OCI-LY7 (cell line): Measurements from ENCODE around the gene GALNT2. TPM values are rescaled to one million over a fixed set of nuclear protein-coding genes. Genes with fewer than 3 reads are reported as not detected.

Source experiments
- BruUV-seq: library from RNA; stranded (reverse); fragments of 400-500 nt; replicated peaks from 2 replicates; lab custom pipeline; 2021; lab: Mats Ljungman, UMichigan
- CTCF ChIA-PET: fragments of 300-600 bp; sonication (Branson Sonifier 250); formaldehyde crosslinking; loops from one replicate; lab custom pipeline; 2022; ENCODE audit warnings: antibody characterized with exemption; ENCODE audit not compliant: unreplicated experiment; lab: Charles Lee
- POLR2A ChIA-PET: fragments of 300-600 bp; sonication (Branson Sonifier 250); formaldehyde crosslinking; loops from one replicate; lab custom pipeline; 2022; ENCODE audit warnings: antibody characterized with exemption; lab: Charles Lee
- DNase-seq: peaks from one replicate; pipeline ENCODE4 v3.0.0-alpha.2; 2015; ENCODE audit warnings: low spot score
- H2AFZ ChIP-seq: fragments of 200-600 bp; sonication (generic), shearing (Covaris generic); 2 replicates; pipeline ENCODE4 v1.6.1; 2014; ENCODE audit warnings: mild to moderate bottlenecking, antibody characterized with exemption, low read length, moderate library complexity
- H3K27ac ChIP-seq: fragments of 200-600 bp; sonication (generic); 2 replicates; pipeline ENCODE4 v1.5.1; 2014; ENCODE audit warnings: mixed run types, low read depth, mild to moderate bottlenecking, moderate library complexity, low read length, inconsistent platforms; ENCODE audit not compliant: poor library complexity, severe bottlenecking
- H3K36me3 ChIP-seq: fragments of 200-600 bp; sonication (generic); 2 replicates; pipeline ENCODE4 v1.6.1; 2014; ENCODE audit warnings: mild to moderate bottlenecking, antibody characterized with exemption, low read length, moderate library complexity, mixed read lengths; ENCODE audit not compliant: insufficient read depth
- H3K4me1 ChIP-seq: fragments of 200-600 bp; sonication (generic); 2 replicates; pipeline ENCODE4 v1.5.1; 2014; ENCODE audit warnings: mild to moderate bottlenecking, low read length; ENCODE audit not compliant: insufficient read depth, poor library complexity, severe bottlenecking
- H3K4me2 ChIP-seq: fragments of 200-600 bp; sonication (generic); 2 replicates; pipeline ENCODE4 v1.6.1; 2014; ENCODE audit warnings: mild to moderate bottlenecking, low read length
- H3K4me3 ChIP-seq: fragments of 200-600 bp; sonication (generic); 2 replicates; pipeline ENCODE4 v1.5.1; 2014; ENCODE audit warnings: mild to moderate bottlenecking, low read depth, low read length; ENCODE audit not compliant: poor library complexity, severe bottlenecking
- H3K79me2 ChIP-seq: fragments of 200-600 bp; sonication (generic); 2 replicates; pipeline ENCODE4 v1.6.1; 2016; ENCODE audit warnings: low read depth, mild to moderate bottlenecking, low read length, moderate library complexity, mixed read lengths; ENCODE audit not compliant: insufficient read depth
- H3K9me2 ChIP-seq: fragments of 200-600 bp; sonication (generic); 2 replicates; pipeline ENCODE4 v1.6.1; 2016; ENCODE audit warnings: mild to moderate bottlenecking, low read length, mixed read lengths; ENCODE audit not compliant: insufficient read depth
- H3K9me3 ChIP-seq: fragments of 200-600 bp; sonication (generic); 2 replicates; pipeline ENCODE4 v1.6.1; 2014; ENCODE audit warnings: mild to moderate bottlenecking, mixed run types, low read length, mixed read lengths
- H4K20me1 ChIP-seq: fragments of 200-600 bp; sonication (generic); 2 replicates; pipeline ENCODE4 v1.6.1; 2014; ENCODE audit warnings: mild to moderate bottlenecking, antibody characterized with exemption, low read length, moderate library complexity, mixed read lengths; ENCODE audit not compliant: insufficient read depth
- EZH2phosphoT487 ChIP-seq: fragments of 200-600 bp; sonication (generic); IDR thresholded peaks from 2 replicates; pipeline ENCODE4 v1.6.1; 2018; ENCODE audit warnings: low read depth, borderline replicate concordance, mild to moderate bottlenecking, mixed run types, antibody characterized with exemption, low read length, moderate library complexity, mixed read lengths
- intact Hi-C: fragments of 100-400 bp; cut with micrococcal nuclease; formaldehyde crosslinking; loops from one replicate; pipeline ENCODE4 v1.10.0; 2022; ENCODE audit not compliant: unreplicated experiment
- total RNA-seq, 2 experiments: library from RNA; depleted of rRNA in 1 of 2; stranded (reverse); fragments of >200 nt in 1 of 2; shearing (Covaris generic) in 1 of 2; gene quantifications; 2 replicates each; pipeline ENCODE4 v1.2.3, GENCODE V29; 2014 to 2022
- TF ChIP-seq, protein P1 (sequence below): fragments of 200-600 bp; sonication (generic); conservative IDR thresholded peaks from 2 replicates; pipeline ENCODE4 v1.5.1; 2014; ENCODE audit warnings: mild to moderate bottlenecking, antibody characterized with exemption, low read length, moderate library complexity, mixed read lengths

The GALNT2 gene
- total RNA-seq, 2 experiments from 2014 or later = 29.9 to 67.3 TPM

DNA sequence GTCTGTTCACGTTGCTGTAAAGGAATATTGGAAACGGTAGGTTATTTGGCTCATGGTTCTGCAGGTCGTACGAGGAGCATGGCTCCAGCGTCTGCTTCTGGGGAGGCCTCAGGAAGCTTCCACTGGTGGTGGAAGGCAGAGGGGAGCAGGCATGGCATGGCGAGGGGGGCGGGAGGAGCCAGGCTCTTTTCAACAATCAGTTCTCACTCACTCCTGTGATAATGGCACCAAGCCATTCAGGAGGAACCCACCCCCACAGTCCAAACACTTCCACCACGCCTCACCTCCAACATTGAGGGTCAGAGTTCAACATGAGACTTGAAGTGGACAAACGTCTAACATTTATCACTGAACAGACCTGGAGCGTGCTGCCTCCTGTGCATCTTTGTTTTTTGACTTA lies 217.9 kb downstream of the GALNT2 start:
- ChIA-PET CTCF (no interaction called here), POLR2A (no interaction called here)
- no peaks in the 10 kb centered on the region for H3K9me2 ChIP-seq
- DNase-seq = no peak
- TF ChIP-seq, protein P1, sequence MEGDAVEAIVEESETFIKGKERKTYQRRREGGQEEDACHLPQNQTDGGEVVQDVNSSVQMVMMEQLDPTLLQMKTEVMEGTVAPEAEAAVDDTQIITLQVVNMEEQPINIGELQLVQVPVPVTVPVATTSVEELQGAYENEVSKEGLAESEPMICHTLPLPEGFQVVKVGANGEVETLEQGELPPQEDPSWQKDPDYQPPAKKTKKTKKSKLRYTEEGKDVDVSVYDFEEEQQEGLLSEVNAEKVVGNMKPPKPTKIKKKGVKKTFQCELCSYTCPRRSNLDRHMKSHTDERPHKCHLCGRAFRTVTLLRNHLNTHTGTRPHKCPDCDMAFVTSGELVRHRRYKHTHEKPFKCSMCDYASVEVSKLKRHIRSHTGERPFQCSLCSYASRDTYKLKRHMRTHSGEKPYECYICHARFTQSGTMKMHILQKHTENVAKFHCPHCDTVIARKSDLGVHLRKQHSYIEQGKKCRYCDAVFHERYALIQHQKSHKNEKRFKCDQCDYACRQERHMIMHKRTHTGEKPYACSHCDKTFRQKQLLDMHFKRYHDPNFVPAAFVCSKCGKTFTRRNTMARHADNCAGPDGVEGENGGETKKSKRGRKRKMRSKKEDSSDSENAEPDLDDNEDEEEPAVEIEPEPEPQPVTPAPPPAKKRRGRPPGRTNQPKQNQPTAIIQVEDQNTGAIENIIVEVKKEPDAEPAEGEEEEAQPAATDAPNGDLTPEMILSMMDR = no peak
- no peak for TF ChIP-seq EZH2phosphoT487
- H3K79me2 ChIP-seq = no peaks in the 10 kb centered on the region
- no peaks in the 10 kb centered on the region for H3K9me3 ChIP-seq
- no peak overlapping the region for H3K4me2 ChIP-seq
- H3K4me3 ChIP-seq = no peak overlapping the region
- H3K27ac ChIP-seq = no peak overlapping the region
- H2AFZ ChIP-seq = no peak overlapping the region
- H3K36me3 ChIP-seq = peaks cover 4% of the 10 kb centered on the region; the same call in 1 of the 2 replicates
- BruUV-seq = no TSS peak
- peaks cover 13% of the 10 kb centered on the region for H3K4me1 ChIP-seq
- no peaks in the 10 kb centered on the region for H4K20me1 ChIP-seq
- intact Hi-C loops = no loop called here

- DNase-seq = no peak
- no peak overlapping the region for H3K27ac ChIP-seq
- no peak for TF ChIP-seq EZH2phosphoT487
- TF ChIP-seq, protein P1 = no peak
- CTCF ChIA-PET = no interaction called here
- H3K4me2 ChIP-seq = no peak overlapping the region
- H3K4me1 ChIP-seq = peaks cover 13% of the 10 kb centered on the region
- no peaks in the 10 kb centered on the region for H3K9me2 ChIP-seq
- no TSS peak for BruUV-seq
- H3K9me3 ChIP-seq = no peaks in the 10 kb centered on the region
- intact Hi-C loops = no loop called here
- H3K36me3 ChIP-seq = no peaks in the 10 kb centered on the region
- POLR2A ChIA-PET = no interaction called here
- no peaks in the 10 kb centered on the region for H4K20me1 ChIP-seq
- H3K79me2 ChIP-seq = no peaks in the 10 kb centered on the region
- H2AFZ ChIP-seq = no peak overlapping the region
- H3K4me3 ChIP-seq = no peak overlapping the region
These were observed 218.3 kb downstream of the GALNT2 start for GRCh38 chr1:230285351-230285750.

DNA sequence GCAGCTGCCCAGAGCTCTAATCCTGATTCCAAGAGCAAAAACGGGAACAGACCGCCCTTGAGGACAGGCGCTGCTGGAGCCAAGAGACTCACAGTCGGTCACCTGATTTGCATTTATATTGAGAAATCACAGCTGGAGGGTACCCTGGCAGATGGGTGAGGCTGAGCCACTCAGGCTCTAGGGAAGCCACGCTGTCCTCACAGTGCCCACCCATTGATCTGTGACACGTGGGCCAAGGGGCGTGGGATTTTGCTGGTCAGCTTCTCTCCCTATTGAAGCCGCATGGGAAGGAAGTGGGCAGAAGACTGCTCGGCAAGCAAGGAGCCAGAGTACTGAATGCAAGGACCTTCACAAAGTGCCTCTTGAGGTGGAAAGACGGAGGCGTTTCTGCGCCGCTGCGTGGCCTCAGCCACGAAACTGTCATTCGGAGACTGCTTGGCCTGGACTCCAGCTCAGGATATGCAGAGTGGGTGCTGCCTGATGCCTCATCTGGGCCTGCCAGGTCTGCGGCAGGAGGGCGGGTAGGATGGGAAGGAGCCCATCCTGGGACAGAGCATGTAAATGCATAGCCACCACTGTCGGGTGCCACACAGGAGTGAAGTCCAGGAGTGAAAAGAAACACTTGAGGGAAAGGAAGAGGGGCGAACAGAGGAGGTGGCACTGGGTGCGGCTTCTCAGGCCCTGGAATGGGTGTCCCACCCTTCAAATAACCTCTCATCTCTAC lies 219.3 kb downstream of the GALNT2 start:
- ChIA-PET CTCF (no interaction called here), POLR2A (no interaction called here)
- Histone ChIP-seq H3K9me3 (no peaks in the 10 kb centered on the region), H2AFZ (no peak overlapping the region), H3K4me3 (no peak overlapping the region), H3K36me3 (no peaks in the 10 kb centered on the region), H3K9me2 (no peaks in the 10 kb centered on the region), H4K20me1 (no peaks in the 10 kb centered on the region), H3K79me2 (no peaks in the 10 kb centered on the region), H3K4me2 (no peak overlapping the region), H3K4me1 (peaks cover 13% of the 10 kb centered on the region), H3K27ac (no peak overlapping the region)
- DNase-seq = no peak
- intact Hi-C loops = no loop called here
- BruUV-seq = no TSS peak
- TF ChIP-seq, protein P1 = no peak
- no peak for TF ChIP-seq EZH2phosphoT487
